MM.1S (cell line): Measurements from ENCODE around the gene GPRC5D.

Experiments used
- EZH2phosphoT487 ChIP-seq: fragments of 300-600 bp; sonication (generic); IDR thresholded peaks from 2 replicates; pipeline ENCODE4 v1.6.1; 2018; ENCODE audit warnings: antibody characterized with exemption, low read length
- TF ChIP-seq, protein P1 (sequence below): fragments of 300-600 bp; sonication (generic); IDR thresholded peaks from 2 replicates; pipeline ENCODE4 v1.5.1; 2016; ENCODE audit warnings: antibody characterized with exemption, low read length, mixed read lengths

DNA sequence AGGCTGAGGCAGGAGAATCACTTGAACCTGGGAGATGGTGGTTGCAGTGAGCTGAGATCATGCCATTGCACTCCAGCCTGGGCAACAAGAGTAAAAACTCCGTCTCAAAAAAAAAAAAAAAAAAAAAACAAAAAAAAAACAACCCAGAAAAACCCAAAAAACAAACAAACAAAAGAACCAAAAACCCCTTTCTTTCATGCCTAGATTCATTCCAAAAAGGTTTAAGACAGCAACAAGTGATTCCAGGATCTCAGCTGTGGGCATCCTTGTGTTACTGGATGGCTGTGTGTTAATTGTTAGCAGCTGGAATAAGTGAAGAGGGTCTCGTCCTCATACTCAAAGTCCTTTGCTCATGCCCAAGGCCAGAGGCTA is 51.2 kb downstream of the GPRC5D start:
- TF ChIP-seq, protein P1, sequence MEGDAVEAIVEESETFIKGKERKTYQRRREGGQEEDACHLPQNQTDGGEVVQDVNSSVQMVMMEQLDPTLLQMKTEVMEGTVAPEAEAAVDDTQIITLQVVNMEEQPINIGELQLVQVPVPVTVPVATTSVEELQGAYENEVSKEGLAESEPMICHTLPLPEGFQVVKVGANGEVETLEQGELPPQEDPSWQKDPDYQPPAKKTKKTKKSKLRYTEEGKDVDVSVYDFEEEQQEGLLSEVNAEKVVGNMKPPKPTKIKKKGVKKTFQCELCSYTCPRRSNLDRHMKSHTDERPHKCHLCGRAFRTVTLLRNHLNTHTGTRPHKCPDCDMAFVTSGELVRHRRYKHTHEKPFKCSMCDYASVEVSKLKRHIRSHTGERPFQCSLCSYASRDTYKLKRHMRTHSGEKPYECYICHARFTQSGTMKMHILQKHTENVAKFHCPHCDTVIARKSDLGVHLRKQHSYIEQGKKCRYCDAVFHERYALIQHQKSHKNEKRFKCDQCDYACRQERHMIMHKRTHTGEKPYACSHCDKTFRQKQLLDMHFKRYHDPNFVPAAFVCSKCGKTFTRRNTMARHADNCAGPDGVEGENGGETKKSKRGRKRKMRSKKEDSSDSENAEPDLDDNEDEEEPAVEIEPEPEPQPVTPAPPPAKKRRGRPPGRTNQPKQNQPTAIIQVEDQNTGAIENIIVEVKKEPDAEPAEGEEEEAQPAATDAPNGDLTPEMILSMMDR: no peak
- TF ChIP-seq EZH2phosphoT487: no peak
